PFSK-1 (cell line): ENCODE measurements around the gene CARMIL1.

Experiments used
- FOXP2 ChIP-seq: optimal IDR thresholded peaks from 2 replicates; pipeline ENCODE3; 2011; ENCODE audit warnings: borderline replicate concordance, control low read depth, inconsistent platforms; ENCODE audit not compliant: insufficient read depth; ENCODE audit errors: extremely low read length, extremely low read depth
- POLR2AphosphoS5 ChIP-seq: IDR thresholded peaks from 2 replicates; pipeline ENCODE4 v1.6.1; 2012; ENCODE audit warnings: low read depth, mild to moderate bottlenecking, control low read depth, low read length, moderate library complexity
- REST ChIP-seq, 2 experiments: IDR thresholded peaks; 2 replicates each; pipeline versions ENCODE4 v1.6.1 to v1.8.0; 2011 to 2012; ENCODE audit warnings: low read depth in 2 of 2, low read length in 2 of 2, control low read depth in 1 of 2, inconsistent platforms in 1 of 2, mild to moderate bottlenecking in 1 of 2, moderate library complexity in 1 of 2; ENCODE audit not compliant: insufficient read depth in 1 of 2
- SIN3A ChIP-seq: IDR thresholded peaks from 2 replicates; pipeline ENCODE4 v1.6.1; 2012; ENCODE audit warnings: mild to moderate bottlenecking, low read length, moderate library complexity, borderline replicate concordance; ENCODE audit not compliant: insufficient read depth
- TAF1 ChIP-seq: IDR thresholded peaks from 2 replicates; pipeline ENCODE4 v1.6.1; 2012; ENCODE audit warnings: low read length, control low read depth, borderline replicate concordance; ENCODE audit not compliant: insufficient read depth

CARMIL1 gene

GRCh38 chr6:25327432-25327831, 48.3 kb downstream of the CARMIL1 start:
- no peak for TF ChIP-seq REST (IDR thresholded peaks at IDR 0.05; ENCODE audit: insufficient read depth in 1 of 2, low read depth in 2 of 2, low read length in 2 of 2)
- no peak for TF ChIP-seq SIN3A
- no peak for TF ChIP-seq TAF1
- TF ChIP-seq FOXP2, result no peak
- no peak for TF ChIP-seq POLR2AphosphoS5

DNA sequence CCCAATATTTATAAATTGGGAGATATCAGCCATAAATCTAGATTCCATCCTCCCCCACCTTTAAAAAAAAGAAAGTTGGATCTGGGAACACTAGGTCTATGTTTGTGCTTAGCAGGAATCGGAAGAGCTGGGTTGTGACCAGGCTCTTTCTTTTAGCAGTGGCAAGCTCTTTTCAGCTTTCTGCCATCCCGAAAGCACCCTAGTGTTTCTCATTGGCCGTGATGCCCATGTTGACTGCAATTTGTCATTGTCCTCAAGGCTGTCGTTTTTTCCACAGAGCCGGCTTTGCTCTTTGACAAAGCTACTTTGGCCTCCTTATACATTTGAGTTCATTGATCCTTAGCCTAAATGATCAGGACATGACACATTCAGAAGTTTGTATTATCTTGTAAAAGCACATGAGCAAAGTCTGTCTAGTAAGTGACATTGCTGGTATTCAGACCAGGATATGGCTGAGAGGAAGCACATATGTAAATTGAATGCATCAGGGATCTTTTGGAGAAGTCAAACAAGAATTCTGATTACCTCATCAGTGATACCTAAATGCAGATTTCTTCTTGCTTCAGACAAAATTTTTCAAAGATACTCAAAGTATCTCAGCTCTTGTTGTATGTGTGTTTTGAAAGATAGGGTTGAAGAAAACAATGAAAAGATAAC, 50.1 kb downstream of the CARMIL1 start:
- no peak for TF ChIP-seq FOXP2

GRCh38 chr6:25329982-25330381, 50.8 kb downstream of the CARMIL1 start:
- TF ChIP-seq POLR2AphosphoS5 (no peak), TAF1 (no peak), SIN3A (no peak), REST (IDR thresholded peaks at IDR 0.05; ENCODE audit: insufficient read depth in 1 of 2, low read depth in 2 of 2, low read length in 2 of 2) (no peak), FOXP2 (no peak)

DNA sequence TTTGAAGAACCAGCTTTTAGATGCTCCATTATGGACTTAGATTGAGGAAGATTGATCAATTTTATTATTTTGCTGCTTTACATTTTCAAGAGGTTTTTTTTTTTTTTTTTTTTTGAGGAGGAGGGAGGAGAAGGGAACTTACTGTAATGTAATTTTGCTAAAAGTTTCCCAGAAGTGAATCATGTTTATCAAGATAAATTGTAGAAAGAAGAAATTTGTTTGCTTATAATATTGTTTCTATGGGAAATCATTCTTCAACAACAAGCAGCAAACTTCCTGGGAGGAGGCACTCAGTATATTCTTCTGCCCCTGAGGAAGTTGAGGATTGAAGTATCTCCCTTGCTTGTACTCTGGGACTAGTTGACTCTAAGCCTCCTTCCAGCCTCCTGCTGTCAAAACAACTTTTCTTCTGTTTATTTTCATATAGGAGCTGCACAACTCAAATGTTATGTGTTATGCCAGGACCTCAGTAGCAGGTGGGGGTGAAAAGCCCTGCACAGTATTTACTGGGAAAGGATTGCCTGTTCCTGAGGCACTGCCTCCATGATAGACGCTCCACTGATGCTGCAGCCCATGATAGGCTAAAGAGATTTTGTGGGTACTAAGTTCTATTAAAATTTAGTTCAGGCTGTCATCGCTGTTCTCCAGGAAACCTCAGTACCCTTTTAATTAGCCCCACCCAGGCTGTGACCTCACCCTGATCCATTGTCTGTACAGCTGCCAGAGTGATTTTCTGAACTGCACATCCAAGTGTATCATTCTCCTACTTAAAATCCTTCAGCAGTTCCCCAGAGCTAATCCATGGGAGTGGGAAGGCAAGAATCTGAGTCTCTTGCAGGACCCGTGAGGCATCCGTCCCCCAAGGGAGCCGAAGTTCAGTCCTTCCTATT, 51.9 kb downstream of the CARMIL1 start:
- TF ChIP-seq SIN3A (no peak), TAF1 (no peak), POLR2AphosphoS5 (no peak), FOXP2 (no peak), REST (IDR thresholded peaks at IDR 0.05; ENCODE audit: insufficient read depth in 1 of 2, low read depth in 2 of 2, low read length in 2 of 2) (no peak)

GRCh38 chr6:25332165-25332564, 53.0 kb downstream of the CARMIL1 start:
- TF ChIP-seq FOXP2 (no peak), TAF1 (no peak), POLR2AphosphoS5 (no peak), SIN3A (no peak), REST (IDR thresholded peaks at IDR 0.05; ENCODE audit: insufficient read depth in 1 of 2, low read depth in 2 of 2, low read length in 2 of 2) (no peak)
